Thoracic aorta (tissue), 2 donors: ENCODE results near the gene HMCES. TPM values are rescaled to one million over a fixed set of nuclear protein-coding genes. Genes with fewer than 3 reads are reported as not detected.

Experiments
- ATAC-seq: fragments of 150-250 bp; one replicate; pipeline ENCODE4 v1.8.0; 2017; ENCODE audit warnings: low read depth; ENCODE audit not compliant: insufficient number of reproducible peaks, low FRiP score
- DNase-seq: peaks from one replicate; pipeline ENCODE4 v3.0.0-alpha.2; 2020; ENCODE audit warnings: low spot score
- H3K27ac ChIP-seq, 2 donors: fragments of 200-600 bp; sonication (generic); 1 replicate in 1 of 2; 2 replicates in 1 of 2; pipeline ENCODE4 v1.5.1; 2016; ENCODE audit warnings: mild to moderate bottlenecking in 2 of 2, moderate library complexity in 2 of 2
- H3K27me3 ChIP-seq: fragments of 200-600 bp; sonication (generic); replicated peaks from 2 replicates; pipeline ENCODE4 v1.6.0; 2016; ENCODE audit warnings: mild to moderate bottlenecking; ENCODE audit not compliant: insufficient read depth
- H3K36me3 ChIP-seq: fragments of 200-600 bp; sonication (generic); one replicate; pipeline ENCODE4 v1.5.1; 2016
- H3K4me1 ChIP-seq, 2 donors: fragments of 200-600 bp; sonication (generic); 1 replicate in 1 of 2; 2 replicates in 1 of 2; pipeline versions ENCODE4 v1.5.1 to v1.6.0; 2016; ENCODE audit warnings: low read depth in 2 of 2, mild to moderate bottlenecking in 1 of 2; ENCODE audit not compliant: control insufficient read depth in 1 of 2
- H3K4me3 ChIP-seq: fragments of 200-600 bp; sonication (generic); 2 replicates; pipeline ENCODE4 v1.5.1; 2016; ENCODE audit warnings: mild to moderate bottlenecking
- H3K9me3 ChIP-seq: fragments of 200-600 bp; sonication (generic); 2 replicates; pipeline ENCODE4 v1.5.1; 2016
- total RNA-seq, 2 donors: library from RNA; depleted of rRNA; stranded (reverse); fragments of >200 nt; gene quantifications; one replicate each; pipeline versions ENCODE4 v1.1.0 to v1.2.3, GENCODE V29; 2016
- TF ChIP-seq, protein P1 (sequence below): fragments of 200-600 bp; sonication (generic); IDR thresholded peaks from one replicate; pipeline ENCODE4 v1.5.1; 2019; ENCODE audit warnings: antibody characterized with exemption

The HMCES gene
- total RNA-seq, 2 donors from 2014 or later = 12.0 to 23.9 TPM

DNA sequence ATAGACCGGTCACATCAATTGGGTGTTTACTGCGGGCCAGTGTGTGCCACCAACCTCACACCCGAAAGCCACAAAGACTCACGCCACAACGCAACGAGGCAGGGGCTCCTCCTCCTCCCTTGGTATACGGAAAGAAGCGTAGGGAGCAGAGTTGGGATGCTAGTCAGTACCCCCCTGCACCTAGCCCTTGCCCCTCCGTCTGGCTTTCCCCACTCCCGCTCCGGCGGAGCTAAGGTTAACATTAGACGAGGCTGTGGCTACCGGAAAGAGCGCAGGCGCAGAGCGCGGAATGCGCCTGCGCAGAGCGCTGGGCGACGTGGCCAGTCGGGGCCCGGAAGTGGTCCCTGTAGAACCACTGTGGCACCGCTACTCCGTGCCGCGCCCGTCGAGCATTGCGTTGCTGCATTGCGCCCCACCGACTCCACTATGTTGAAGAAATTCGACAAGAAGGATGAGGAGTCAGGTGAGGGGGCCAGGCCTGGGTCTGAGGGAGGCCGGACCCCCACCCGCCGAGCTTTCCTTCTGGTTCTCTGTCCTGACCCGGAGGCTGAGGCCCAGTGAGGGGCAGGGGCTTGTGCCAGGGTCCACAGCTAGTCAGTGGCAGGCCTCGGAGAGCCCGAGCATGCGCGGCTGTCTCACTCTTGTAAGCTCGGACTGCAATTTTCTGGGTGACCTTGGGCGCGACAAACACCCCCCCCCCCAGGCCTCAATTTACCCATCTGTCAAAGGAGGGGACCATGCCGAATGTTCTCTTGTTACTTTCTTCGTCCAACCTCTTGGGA is 29.2 kb upstream of the HMCES start, which contains the start of gene COPG1:
Gene COPG1, plus strand, starts transcription at position 323 of the 782 bp plus-strand sequence. Its CDS starts 104 bp downstream, at position 427.
- peak; percentile 60 for ATAC-seq
- peak; percentile 33 for DNase-seq
- peaks cover 4 to 39% of the 10 kb centered on the region in 2 donors for H3K4me1 ChIP-seq
- no peaks in the 10 kb centered on the region for H3K9me3 ChIP-seq
- H3K36me3 ChIP-seq = peaks cover 26% of the 10 kb centered on the region
- peak within 1 kb of the TSS; percentile 85 to 89 for H3K27ac ChIP-seq
- H3K4me3 ChIP-seq = peak within 1 kb of the TSS; percentile 95
- TF ChIP-seq, protein P1, sequence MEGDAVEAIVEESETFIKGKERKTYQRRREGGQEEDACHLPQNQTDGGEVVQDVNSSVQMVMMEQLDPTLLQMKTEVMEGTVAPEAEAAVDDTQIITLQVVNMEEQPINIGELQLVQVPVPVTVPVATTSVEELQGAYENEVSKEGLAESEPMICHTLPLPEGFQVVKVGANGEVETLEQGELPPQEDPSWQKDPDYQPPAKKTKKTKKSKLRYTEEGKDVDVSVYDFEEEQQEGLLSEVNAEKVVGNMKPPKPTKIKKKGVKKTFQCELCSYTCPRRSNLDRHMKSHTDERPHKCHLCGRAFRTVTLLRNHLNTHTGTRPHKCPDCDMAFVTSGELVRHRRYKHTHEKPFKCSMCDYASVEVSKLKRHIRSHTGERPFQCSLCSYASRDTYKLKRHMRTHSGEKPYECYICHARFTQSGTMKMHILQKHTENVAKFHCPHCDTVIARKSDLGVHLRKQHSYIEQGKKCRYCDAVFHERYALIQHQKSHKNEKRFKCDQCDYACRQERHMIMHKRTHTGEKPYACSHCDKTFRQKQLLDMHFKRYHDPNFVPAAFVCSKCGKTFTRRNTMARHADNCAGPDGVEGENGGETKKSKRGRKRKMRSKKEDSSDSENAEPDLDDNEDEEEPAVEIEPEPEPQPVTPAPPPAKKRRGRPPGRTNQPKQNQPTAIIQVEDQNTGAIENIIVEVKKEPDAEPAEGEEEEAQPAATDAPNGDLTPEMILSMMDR = no peak
- H3K27me3 ChIP-seq = no peaks in the 10 kb centered on the region

DNA sequence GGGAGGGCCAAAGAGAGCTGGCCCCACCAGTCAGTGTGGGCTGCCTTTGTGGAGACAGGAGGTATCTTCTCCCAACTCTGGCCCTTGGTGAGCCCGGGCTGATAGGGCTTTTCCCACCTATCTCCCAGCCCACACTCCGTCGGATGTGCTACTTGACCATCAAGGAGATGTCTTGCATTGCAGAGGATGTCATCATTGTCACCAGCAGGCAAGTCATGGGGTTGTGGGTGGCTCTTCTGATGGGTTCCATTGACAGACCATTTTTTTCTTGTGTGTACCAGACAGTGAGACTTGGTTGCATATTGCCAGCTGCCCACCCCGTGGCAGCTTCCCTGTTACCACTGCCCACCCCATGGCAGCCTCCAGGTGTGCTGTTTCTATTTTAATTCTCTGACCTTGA is 25.9 kb upstream of the HMCES start:
- Histone ChIP-seq H3K27me3 (no peaks in the 10 kb centered on the region), H3K27ac (no peak overlapping the region), H3K36me3 (peaks cover 58% of the 10 kb centered on the region), H3K4me3 (no peak overlapping the region), H3K9me3 (no peaks in the 10 kb centered on the region), H3K4me1 (peaks cover 4 to 23% of the 10 kb centered on the region in 2 donors)
- DNase-seq (no peak), ATAC-seq (no peak)
- TF ChIP-seq, protein P1 = no peak

GRCh38 chr3:129254536-129255230 is 24.0 kb upstream of the HMCES start:
- Histone ChIP-seq H3K27ac (no peak overlapping the region), H3K27me3 (no peaks in the 10 kb centered on the region), H3K4me1 (peaks cover 0 to 11% of the 10 kb centered on the region in 2 donors), H3K36me3 (peaks cover 75% of the 10 kb centered on the region), H3K9me3 (no peaks in the 10 kb centered on the region), H3K4me3 (no peak overlapping the region)
- DNase-seq (no peak), ATAC-seq (no peak)
- TF ChIP-seq, protein P1 = no peak

- Histone ChIP-seq H3K27ac (no peak overlapping the region), H3K4me3 (no peak overlapping the region), H3K36me3 (peaks cover 91% of the 10 kb centered on the region), H3K27me3 (no peaks in the 10 kb centered on the region), H3K4me1 (peaks cover 0 to 4% of the 10 kb centered on the region in 2 donors), H3K9me3 (no peaks in the 10 kb centered on the region)
- no peak for ATAC-seq
- TF ChIP-seq, protein P1 = no peak
- no peak for DNase-seq
These were observed 22.4 kb upstream of the HMCES start for GRCh38 chr3:129256270-129256669.

DNA sequence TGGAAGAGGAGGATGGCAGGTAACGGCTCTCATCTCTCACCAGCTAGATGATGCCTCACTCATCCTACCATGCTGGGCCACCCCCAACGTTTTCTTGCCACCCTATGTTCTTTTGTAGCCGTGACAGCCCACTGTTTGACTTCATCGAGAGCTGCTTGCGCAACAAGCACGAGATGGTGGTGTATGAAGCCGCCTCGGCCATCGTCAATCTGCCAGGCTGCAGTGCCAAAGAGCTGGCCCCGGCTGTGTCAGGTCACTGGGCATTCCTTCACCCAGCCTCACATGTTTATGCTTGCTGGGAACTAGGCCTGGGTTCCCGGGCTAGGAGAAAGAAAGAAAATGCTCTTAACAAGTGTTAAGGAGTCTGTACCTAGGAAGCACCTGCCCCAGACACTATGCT is 21.1 kb upstream of the HMCES start:
- H3K27ac ChIP-seq = no peak overlapping the region
- H3K9me3 ChIP-seq = no peaks in the 10 kb centered on the region
- DNase-seq (no peak), ATAC-seq (no peak)
- no peaks in the 10 kb centered on the region for H3K4me1 ChIP-seq
- H3K36me3 ChIP-seq = peaks cover 92% of the 10 kb centered on the region
- no peaks in the 10 kb centered on the region for H3K27me3 ChIP-seq
- H3K4me3 ChIP-seq = no peak overlapping the region
- TF ChIP-seq, protein P1 = no peak
